Measurements from ENCODE around the gene PDE10A.
A peak's percentile ranks its signal among the peaks of the same experiment; 100 is the strongest.

Gene PDE10A

DNA sequence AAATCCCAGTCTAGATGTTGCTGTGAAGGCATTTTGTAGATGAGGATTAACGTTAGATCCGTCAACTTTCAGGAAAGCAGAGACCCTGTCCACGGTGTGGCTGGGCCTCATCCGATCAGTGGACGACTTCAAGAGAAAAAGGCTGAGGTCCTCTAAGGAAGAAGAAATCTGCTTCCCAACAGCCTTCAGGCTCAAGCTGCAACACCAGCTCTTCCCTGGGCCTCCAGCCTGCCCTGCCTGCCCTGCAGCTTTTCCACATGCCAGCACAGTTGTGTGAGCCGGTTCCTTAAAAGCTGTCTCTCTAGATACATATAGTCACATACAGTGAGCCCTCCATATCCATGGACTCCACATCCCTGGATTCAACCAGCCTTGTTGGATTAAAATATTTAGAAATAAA, 14.1 kb upstream of the PDE10A start:
- H3K36me3 ChIP-seq = no peaks in the 10 kb centered on the region
- no peak overlapping the region for H3K27ac ChIP-seq
- no peaks in the 10 kb centered on the region for H3K4me1 ChIP-seq
- no peak for DNase-seq
- intact Hi-C loops (cut with DNase I; ENCODE audit: low total_unique reads) = no loop called here
- no peak overlapping the region for H3K4me3 ChIP-seq
- H3K9me3 ChIP-seq = no peaks in the 10 kb centered on the region
- H3K27me3 ChIP-seq = peaks cover 0 to 16% of the 10 kb centered on the region in 2 donors
- TF ChIP-seq, protein P1, sequence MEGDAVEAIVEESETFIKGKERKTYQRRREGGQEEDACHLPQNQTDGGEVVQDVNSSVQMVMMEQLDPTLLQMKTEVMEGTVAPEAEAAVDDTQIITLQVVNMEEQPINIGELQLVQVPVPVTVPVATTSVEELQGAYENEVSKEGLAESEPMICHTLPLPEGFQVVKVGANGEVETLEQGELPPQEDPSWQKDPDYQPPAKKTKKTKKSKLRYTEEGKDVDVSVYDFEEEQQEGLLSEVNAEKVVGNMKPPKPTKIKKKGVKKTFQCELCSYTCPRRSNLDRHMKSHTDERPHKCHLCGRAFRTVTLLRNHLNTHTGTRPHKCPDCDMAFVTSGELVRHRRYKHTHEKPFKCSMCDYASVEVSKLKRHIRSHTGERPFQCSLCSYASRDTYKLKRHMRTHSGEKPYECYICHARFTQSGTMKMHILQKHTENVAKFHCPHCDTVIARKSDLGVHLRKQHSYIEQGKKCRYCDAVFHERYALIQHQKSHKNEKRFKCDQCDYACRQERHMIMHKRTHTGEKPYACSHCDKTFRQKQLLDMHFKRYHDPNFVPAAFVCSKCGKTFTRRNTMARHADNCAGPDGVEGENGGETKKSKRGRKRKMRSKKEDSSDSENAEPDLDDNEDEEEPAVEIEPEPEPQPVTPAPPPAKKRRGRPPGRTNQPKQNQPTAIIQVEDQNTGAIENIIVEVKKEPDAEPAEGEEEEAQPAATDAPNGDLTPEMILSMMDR (IDR thresholded peaks at IDR 0.05) = no peak

DNA sequence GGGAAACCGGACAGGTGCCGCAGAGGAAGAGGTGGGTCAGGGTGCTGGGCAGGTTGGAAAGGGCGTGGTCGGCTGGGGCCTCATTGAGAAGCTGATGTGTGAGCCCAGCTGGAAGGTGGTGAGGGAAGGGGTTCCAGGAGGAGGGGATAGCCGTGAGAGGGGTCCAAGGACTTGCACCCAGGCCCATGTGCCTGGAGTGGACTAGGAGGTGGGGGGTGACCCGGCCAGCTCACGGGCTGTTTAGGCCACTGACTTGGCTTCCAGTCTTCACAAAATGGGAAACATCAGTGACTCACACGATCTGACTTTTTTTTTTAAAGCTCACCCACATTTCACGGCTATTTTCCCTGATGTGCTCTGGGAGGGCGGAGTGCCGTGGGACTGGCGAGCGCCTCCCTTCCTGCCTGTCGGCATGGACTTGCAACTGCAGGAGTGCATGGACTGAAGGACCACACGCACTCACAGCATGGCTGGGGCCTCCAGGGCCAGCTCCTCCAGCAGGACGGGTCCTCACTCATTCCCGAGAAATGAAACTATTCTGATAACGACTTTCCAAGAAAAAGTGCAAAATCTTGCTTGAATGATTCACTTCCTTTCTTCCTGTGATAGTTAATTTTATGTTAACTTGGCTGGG, 13.5 kb upstream of the PDE10A start:
- TF ChIP-seq, protein P1 (IDR thresholded peaks at IDR 0.05) = peak in 1 of 2 experiments; percentile 7
- intact Hi-C loops (cut with DNase I; ENCODE audit: low total_unique reads) = no loop called here
- Histone ChIP-seq H3K9me3 (no peaks in the 10 kb centered on the region), H3K27ac (no peak overlapping the region), H3K4me1 (no peaks in the 10 kb centered on the region), H3K4me3 (no peak overlapping the region), H3K36me3 (no peaks in the 10 kb centered on the region), H3K27me3 (peaks cover 0 to 16% of the 10 kb centered on the region in 2 donors)
- no peak for DNase-seq

DNA sequence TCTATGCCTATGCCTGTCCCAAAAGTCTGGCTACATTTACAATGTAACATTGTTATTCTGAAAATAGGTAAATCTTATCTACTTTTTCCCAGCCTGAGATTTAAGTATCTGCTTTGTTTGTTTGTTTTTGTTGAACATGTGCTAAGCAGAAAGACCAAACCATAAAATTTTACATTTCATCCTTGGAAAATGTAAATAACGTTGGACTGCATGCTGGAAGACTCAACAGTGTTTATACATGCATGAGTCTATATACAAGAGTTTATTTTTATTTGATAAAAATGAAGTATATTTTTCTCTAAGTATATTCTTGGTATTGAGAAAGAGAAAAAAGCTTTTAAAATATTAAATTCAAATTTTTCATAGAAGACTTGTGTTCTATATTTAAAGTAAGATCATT, 12.1 kb upstream of the PDE10A start:
- Histone ChIP-seq H3K4me1 (no peaks in the 10 kb centered on the region), H3K27ac (no peak overlapping the region), H3K36me3 (no peaks in the 10 kb centered on the region), H3K4me3 (no peak overlapping the region), H3K27me3 (peaks cover 0 to 23% of the 10 kb centered on the region in 2 donors), H3K9me3 (no peaks in the 10 kb centered on the region)
- TF ChIP-seq, protein P1 (IDR thresholded peaks at IDR 0.05) = no peak
- DNase-seq = no peak
- intact Hi-C loops (cut with DNase I; ENCODE audit: low total_unique reads) = no loop called here

DNA sequence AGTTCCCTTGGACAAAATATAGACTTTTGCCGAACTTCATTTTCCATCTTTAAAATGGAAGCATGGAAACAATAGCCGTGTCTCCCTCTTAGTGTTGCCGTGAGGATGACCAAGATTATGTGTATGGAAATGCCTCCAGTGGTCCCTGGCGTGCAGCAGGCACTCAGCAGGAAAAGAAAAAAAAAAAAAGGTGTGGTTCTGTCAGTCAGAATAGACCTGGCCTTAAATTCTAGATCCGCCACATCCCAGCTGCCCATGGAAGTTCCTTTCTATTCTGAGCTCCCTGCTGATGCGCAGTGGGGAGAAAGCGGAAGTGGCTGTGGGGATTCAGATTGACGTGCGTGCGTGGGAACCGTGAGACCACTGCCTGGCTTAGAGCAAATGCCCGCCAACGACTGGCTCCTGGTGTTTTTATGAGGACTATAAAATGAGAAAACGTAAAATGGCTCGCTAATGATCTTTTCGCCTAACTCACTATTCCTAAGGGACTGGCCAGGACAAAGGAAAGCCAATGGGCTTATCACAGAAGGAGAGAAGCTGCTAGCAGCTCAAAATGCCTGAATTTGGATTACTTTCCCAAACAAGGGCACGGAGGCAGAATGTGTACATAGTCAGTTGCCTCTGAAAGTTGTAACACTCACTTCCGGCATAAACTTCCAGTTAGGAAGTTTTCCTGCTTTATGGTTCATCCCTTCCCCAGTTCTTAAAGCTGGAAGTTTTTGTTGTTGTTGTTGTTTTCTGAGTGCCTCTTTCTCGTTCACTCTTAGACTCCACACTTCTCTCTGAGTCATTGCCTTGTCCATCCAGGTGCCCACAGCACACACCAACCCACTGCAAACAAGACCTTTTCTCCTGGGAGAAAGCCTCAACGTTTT, 11.4 kb upstream of the PDE10A start:
- Histone ChIP-seq H3K27me3 (peaks cover 0 to 23% of the 10 kb centered on the region in 2 donors), H3K27ac (no peak overlapping the region), H3K4me1 (no peaks in the 10 kb centered on the region), H3K9me3 (no peaks in the 10 kb centered on the region), H3K4me3 (no peak overlapping the region), H3K36me3 (no peaks in the 10 kb centered on the region)
- TF ChIP-seq, protein P1 (IDR thresholded peaks at IDR 0.05) = no peak
- DNase-seq = no peak
- intact Hi-C loops (cut with DNase I; ENCODE audit: low total_unique reads) = no loop called here

DNA sequence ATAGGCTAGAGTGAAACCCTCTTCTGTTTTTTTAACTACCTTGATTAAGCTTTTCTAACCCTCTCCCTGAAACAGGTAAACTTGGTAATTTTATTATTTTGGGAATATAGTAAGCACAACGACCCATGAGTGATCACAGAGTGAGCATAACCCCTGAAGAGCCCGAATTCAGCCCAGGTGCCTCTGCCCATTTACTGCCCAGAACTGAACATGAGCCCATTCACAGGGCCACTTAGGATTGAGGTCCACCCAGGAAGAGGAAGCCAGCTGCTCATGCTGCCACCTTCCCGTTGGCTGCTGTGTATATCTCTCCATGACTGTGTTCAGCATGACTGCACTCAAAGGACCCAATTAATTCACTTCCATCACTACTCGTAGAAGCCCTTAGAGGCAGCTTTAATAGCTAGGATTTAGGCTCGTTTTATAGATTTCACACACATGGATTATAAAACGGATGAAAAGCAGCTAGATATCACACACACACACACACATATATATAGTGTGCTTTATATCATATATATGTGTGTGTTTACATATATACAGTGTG, 8.3 kb upstream of the PDE10A start:
- Histone ChIP-seq H3K9me3 (no peaks in the 10 kb centered on the region), H3K27me3 (peaks cover 0 to 48% of the 10 kb centered on the region in 2 donors), H3K4me3 (no peak overlapping the region), H3K36me3 (no peaks in the 10 kb centered on the region), H3K27ac (no peak overlapping the region), H3K4me1 (no peaks in the 10 kb centered on the region)
- DNase-seq = no peak
- intact Hi-C loops (cut with DNase I; ENCODE audit: low total_unique reads) = no loop called here
- TF ChIP-seq, protein P1 (IDR thresholded peaks at IDR 0.05) = no peak

Measured in tibial artery (tissue), 4 donors.